GM21737 (cell line): ENCODE data around the gene DVL2.

Experiments used
- ATAC-seq: cut with Tn5 transposase; IDR thresholded peaks from one replicate; pipeline ENCODE4 v1.9.1; 2021; ENCODE audit warnings: mild to moderate bottlenecking, moderate library complexity; ENCODE audit not compliant: unreplicated experiment

The DVL2 gene

GRCh38 chr17:7176107-7176840 is 58.0 kb downstream of the DVL2 start:
- ATAC-seq: no peak
